GM12872 (cell line): Measurements from ENCODE around the gene BIRC5.

Experiments
- TF ChIP-seq, protein P1 (sequence below): IDR thresholded peaks from 3 replicates; pipeline ENCODE4 v1.5.1; 2011; ENCODE audit warnings: low read depth, mild to moderate bottlenecking, low read length, moderate library complexity; ENCODE audit not compliant: insufficient read depth

The BIRC5 gene

DNA sequence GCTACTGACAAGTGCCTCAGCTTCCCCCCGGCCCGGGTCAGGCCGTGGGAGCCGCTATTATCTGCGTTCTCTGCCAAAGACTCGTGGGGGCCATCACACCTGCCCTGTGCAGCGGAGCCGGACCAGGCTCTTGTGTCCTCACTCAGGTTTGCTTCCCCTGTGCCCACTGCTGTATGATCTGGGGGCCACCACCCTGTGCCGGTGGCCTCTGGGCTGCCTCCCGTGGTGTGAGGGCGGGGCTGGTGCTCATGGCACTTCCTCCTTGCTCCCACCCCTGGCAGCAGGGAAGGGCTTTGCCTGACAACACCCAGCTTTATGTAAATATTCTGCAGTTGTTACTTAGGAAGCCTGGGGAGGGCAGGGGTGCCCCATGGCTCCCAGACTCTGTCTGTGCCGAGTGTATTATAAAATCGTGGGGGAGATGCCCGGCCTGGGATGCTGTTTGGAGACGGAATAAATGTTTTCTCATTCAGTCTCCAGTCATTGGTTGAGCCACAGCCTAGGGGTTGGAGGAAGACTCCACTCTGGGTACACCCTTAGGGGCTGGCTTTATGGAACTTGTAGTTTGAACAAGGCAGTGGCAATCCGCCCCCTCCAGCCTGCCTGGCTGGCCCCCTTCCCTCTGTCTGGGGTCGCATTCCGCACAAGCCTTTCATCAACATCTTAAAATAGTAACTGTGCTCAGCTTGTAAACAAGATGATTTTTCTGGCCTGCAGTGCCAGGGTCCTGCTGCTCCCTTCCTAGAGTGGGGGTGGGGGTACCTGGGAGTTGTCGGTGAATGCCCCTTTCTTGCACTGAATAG is 41.6 kb upstream of the BIRC5 start:
- TF ChIP-seq, protein P1, sequence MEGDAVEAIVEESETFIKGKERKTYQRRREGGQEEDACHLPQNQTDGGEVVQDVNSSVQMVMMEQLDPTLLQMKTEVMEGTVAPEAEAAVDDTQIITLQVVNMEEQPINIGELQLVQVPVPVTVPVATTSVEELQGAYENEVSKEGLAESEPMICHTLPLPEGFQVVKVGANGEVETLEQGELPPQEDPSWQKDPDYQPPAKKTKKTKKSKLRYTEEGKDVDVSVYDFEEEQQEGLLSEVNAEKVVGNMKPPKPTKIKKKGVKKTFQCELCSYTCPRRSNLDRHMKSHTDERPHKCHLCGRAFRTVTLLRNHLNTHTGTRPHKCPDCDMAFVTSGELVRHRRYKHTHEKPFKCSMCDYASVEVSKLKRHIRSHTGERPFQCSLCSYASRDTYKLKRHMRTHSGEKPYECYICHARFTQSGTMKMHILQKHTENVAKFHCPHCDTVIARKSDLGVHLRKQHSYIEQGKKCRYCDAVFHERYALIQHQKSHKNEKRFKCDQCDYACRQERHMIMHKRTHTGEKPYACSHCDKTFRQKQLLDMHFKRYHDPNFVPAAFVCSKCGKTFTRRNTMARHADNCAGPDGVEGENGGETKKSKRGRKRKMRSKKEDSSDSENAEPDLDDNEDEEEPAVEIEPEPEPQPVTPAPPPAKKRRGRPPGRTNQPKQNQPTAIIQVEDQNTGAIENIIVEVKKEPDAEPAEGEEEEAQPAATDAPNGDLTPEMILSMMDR, result no peak

DNA sequence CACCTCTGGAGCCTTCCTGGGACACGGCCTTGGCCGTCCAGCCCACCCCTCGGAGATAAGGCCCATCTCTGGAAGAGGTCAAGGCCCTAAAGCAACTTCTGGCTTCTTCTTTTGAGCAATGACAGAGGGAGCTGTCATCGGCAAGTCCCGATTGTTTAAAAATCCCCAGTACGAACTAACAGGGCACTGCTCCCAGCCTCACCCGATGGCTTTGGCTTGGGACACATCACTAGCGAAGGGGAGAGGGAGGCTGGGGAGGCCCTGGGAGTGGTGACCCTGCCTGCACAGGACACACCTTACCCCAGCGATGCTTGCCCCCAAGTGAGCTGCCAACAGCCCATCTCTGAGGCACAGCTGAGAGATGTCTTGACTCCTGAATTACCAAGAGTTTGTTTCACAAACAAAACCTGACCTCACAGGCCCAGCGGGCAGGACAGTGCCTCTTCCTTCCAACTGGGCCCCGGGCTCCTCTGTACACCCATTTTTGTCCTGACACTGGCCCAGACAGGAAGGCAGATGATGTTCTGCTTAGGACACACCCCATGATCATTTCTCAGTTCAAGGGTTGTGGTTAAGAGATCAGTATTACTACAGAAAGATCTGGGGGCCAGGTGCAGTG is 40.8 kb upstream of the BIRC5 start:
- TF ChIP-seq, protein P1, result no peak

DNA sequence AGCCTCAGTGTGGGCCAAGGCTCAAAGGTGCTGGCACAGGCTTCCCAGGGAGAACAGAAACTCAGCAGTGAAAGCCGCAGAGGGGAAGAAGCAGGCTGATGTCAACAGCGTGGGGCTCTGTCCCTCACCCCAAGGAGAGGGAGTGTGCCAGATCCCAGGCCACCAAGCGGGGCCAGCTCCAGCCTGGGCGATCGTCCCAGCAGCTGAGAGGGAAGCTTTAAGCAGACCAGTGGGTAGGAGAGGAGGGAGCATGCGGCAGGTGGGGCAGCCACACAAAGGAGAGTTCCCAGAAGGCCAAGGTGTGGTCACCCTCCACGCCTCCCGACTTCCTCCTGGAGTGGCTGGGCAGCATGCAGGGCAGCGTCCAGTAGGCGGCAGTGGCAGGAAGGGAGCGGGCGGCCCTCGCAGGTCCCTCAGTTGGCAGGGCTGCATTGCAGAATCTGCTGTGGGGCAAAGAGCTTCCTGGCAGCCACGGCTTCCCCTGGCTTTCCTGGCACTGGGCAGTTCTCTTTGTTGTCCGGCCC is 39.6 kb upstream of the BIRC5 start:
- TF ChIP-seq, protein P1, result no peak

DNA sequence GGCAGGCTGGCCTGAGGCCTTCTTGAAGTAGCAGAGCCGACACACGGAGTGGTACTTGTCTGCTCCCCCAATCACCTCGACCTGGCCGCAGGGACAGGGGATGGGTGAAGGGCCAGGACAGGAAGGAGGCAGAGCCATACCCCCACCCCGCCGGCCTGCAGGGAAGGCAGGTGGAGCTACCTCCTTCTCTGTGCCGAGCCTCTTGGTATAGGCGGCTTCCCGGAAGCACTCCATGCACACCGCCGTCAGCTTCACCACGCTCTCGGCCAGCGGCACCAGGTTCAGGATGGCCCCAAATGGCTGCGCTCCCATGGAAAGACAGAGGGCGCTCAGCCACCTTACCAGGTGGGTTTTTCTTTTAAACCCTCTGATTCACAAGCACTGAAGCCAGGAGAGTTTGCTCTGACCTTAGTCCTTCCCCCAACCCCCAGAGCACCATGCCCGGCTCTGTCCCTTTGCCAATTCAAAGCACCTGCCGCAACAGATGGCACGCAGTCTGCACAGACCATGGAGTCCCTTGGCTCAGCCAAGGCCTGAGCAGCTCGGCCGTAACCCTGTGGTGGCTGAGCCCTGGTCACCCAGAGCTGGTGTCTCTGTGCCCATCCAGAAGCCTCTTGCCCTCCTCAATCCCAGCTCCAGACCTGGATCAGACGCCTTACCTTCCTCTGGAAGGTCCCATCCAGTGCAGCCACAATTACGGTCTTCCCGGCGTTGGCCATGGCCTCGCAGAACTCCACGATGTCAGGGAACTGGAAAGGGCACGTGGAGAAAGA is 39.0 kb upstream of the BIRC5 start:
- TF ChIP-seq, protein P1, result no peak

DNA sequence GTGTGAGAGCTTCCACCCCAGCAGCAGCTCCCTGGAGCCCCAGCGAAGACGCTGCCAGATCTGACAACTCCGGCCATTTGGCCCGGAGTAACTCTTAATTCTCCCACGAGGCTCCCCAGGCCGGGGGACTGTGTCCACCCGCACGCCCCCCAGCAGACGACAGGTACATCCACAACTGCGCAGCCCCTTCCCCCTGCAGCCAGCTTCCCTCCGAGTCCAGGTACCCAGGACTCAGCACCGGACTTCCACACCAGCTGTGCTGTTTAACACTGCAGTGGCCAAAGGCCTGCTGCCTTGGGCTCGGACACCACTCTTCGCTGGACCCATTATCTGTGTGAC is 38.4 kb upstream of the BIRC5 start:
- TF ChIP-seq, protein P1, result no peak

DNA sequence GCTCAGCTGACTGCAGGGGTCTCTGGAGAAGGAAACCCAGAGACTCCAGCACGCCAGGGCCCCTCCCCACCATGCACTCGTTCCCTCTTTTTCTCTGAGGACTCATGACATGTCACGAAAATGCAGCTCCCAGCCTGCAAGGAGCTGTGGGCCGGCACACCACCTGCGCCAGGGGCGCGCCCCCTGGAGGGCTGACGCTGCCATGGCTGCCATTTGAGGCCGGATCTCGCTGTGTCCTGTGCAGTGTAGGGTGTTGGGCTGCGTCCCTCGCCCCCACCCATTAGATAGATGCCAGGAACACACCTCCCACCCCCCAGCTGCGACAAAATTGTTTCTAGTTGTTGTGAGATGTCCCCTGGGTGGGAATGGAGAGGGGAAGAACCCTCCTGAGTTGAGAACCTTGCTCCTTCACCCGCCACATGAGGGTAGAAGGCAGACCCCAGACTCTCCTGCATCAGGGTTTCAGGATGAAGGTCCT is 37.5 kb upstream of the BIRC5 start:
- TF ChIP-seq, protein P1, result peak; percentile 99

DNA sequence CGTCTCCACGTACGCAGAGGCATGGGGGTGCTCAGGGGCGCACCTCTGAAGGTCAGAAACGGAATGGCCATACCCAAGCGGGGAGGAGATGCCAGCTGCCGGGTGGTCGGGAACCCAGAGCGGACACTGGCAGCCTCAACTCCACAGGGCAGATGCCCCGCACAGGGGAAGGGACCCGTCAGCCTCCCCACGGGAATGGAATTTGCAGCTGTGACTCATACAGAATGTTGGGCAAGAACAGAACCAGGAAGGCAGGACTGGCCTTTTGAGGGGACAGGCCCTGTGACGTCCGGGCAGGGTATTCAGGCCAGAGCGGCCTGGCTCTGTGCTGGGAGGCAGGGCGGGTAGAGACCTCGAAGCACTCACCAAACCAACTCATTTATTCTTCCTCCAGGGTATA is 34.7 kb upstream of the BIRC5 start:
- TF ChIP-seq, protein P1, result no peak
